Esophagus muscularis mucosa (tissue), 4 donors: Measurements from ENCODE around the gene SLC35F3.

Source experiments
- CTCF ChIP-seq, 3 experiments: fragments of 200-600 bp in 2 of 3; fragments of 450-650 bp in 1 of 3; sonication (generic) in 2 of 3; IDR thresholded peaks; one replicate each; pipeline ENCODE4 v1.5.1; 2017 to 2019; ENCODE audit warnings: antibody characterized with exemption in 3 of 3, mild to moderate bottlenecking in 2 of 3, moderate library complexity in 1 of 3
- EP300 ChIP-seq: sonication (generic); formaldehyde crosslinking; IDR thresholded peaks from one replicate; pipeline ENCODE4 v1.6.1; 2017; ENCODE audit warnings: antibody characterized with exemption
- POLR2A ChIP-seq: fragments of 450-650 bp; IDR thresholded peaks from one replicate; pipeline ENCODE4 v1.6.1; 2017; ENCODE audit warnings: antibody characterized with exemption, moderate library complexity, mild to moderate bottlenecking, low read depth
- POLR2AphosphoS5 ChIP-seq, 2 donors: sonication (generic); formaldehyde crosslinking; IDR thresholded peaks; one replicate each; pipeline ENCODE4 v1.6.1; 2017; ENCODE audit warnings: antibody characterized with exemption in 2 of 2

- no peak for TF ChIP-seq CTCF (IDR thresholded peaks at IDR 0.05)
- no peak for TF ChIP-seq POLR2A
- no peak for TF ChIP-seq POLR2AphosphoS5 (IDR thresholded peaks at IDR 0.05)
- no peak for TF ChIP-seq EP300
Measured at GRCh38 chr1:233998891-233999290, 94.4 kb downstream of the SLC35F3 start.
